Heart left ventricle (tissue), 13 donors: Measurements from ENCODE around the gene GPC3.

Experiments
- CTCF ChIP-seq, 12 donors: fragments of 200-600 bp; sonication (generic) in 4 of 12; IDR thresholded peaks; one replicate each; pipeline versions ENCODE4 v1.5.0 to v1.8.0; 2018 to 2022; ENCODE audit warnings: antibody characterized with exemption in 12 of 12, mild to moderate bottlenecking in 5 of 12
- POLR2A ChIP-seq, 2 donors: fragments of 450-650 bp; IDR thresholded peaks; one replicate each; pipeline ENCODE4 v1.6.1; 2017; ENCODE audit warnings: antibody characterized with exemption in 2 of 2, mild to moderate bottlenecking in 2 of 2, moderate library complexity in 2 of 2
- donor health status: ischemic (EF 13 %, LVEDD 7.1; RV severe dilation, severe dysfunction).
- donor health status: DM: no; HTN: yes; CAD: no.
- donor health status: DM: no; HTN: no; CAD: no.
- donor health status: ischemic (EF 25% LVEDD 6.9; RV normal size, moderate dysfunction).
- donor health status: ischemic (EF 25% LVEDD 5.7; RV mildly dilated, moderate dysfunction).
- donor health status: ischemic (EF 35%, LVEDD 5.7; RV mildly dilated, moderate dysfunction).
- donor health status: nonischemic (EF 11% LVEDD 7.7; RV severe dilation, severe dysfunction).
- donor health status: DM: yes; HTN: yes; CAD: no.
- donor health status: PGD.
- donor health status: ischemic (EF 29% LVEDD 5.4; RV normal size, mild dysfunction).
- donor health status: nonischemic (EF 23%, LVEDD 6.1; RV moderate dilation, normal function).

- TF ChIP-seq CTCF (IDR thresholded peaks at IDR 0.05) (no peak), POLR2A (IDR thresholded peaks at IDR 0.05) (no peak)
Measured at GRCh38 chrX:133973704-133974103, 11.7 kb downstream of the GPC3 start.
